IPS-11a (cell line): Measurements from ENCODE around the gene CDKN2B-AS1.

Experiments used
- H3K4me3 ChIP-seq: one replicate; pipeline ENCODE4 v1.5.1; 2013; ENCODE audit warnings: low read depth, low read length, control low read depth

The CDKN2B-AS1 gene

GRCh38 chr9:22005021-22005701, 10.6 kb downstream of the CDKN2B-AS1 start:
- peak overlapping the region; percentile 28 for H3K4me3 ChIP-seq

- peak overlapping the region; percentile 28 for H3K4me3 ChIP-seq
Observed at GRCh38 chr9:22005702-22006606, 11.4 kb downstream of the CDKN2B-AS1 start.

GRCh38 chr9:22008384-22008716, 13.8 kb downstream of the CDKN2B-AS1 start:
- peak overlapping the region; percentile 47 for H3K4me3 ChIP-seq

- peak within 1 kb of the TSS; percentile 47 for H3K4me3 ChIP-seq
Observed at GRCh38 chr9:22008717-22009505, 14.3 kb downstream of the CDKN2B-AS1 start, which contains the start of gene CDKN2B. Gene CDKN2B, minus strand, starts transcription at chr9:22009305. Its CDS starts 352 bp downstream, at chr9:22008953.

- peak overlapping the region; percentile 47 for H3K4me3 ChIP-seq
Observed at GRCh38 chr9:22009506-22009867, 14.9 kb downstream of the CDKN2B-AS1 start.

GRCh38 chr9:22010866-22011625, 16.5 kb downstream of the CDKN2B-AS1 start:
- no peak overlapping the region for H3K4me3 ChIP-seq

GRCh38 chr9:22022396-22022795, 27.8 kb downstream of the CDKN2B-AS1 start:
- H3K4me3 ChIP-seq, result no peak overlapping the region

GRCh38 chr9:22026696-22027095, 32.1 kb downstream of the CDKN2B-AS1 start:
- H3K4me3 ChIP-seq, result no peak overlapping the region

GRCh38 chr9:22028394-22028793, 33.8 kb downstream of the CDKN2B-AS1 start:
- no peak overlapping the region for H3K4me3 ChIP-seq

GRCh38 chr9:22029231-22029630, 34.6 kb downstream of the CDKN2B-AS1 start:
- no peak overlapping the region for H3K4me3 ChIP-seq

- H3K4me3 ChIP-seq, result no peak overlapping the region
Observed at GRCh38 chr9:22030101-22030598, 35.6 kb downstream of the CDKN2B-AS1 start.

GRCh38 chr9:22031655-22032411, 37.2 kb downstream of the CDKN2B-AS1 start:
- H3K4me3 ChIP-seq, result no peak overlapping the region

GRCh38 chr9:22033012-22033630, 38.5 kb downstream of the CDKN2B-AS1 start:
- no peak overlapping the region for H3K4me3 ChIP-seq

- H3K4me3 ChIP-seq, result no peak overlapping the region
Observed at GRCh38 chr9:22035591-22036011, 41.0 kb downstream of the CDKN2B-AS1 start.

- H3K4me3 ChIP-seq, result no peak overlapping the region
Observed at GRCh38 chr9:22036866-22037626, 42.5 kb downstream of the CDKN2B-AS1 start.

GRCh38 chr9:22037954-22038690, 43.5 kb downstream of the CDKN2B-AS1 start:
- no peak overlapping the region for H3K4me3 ChIP-seq

- H3K4me3 ChIP-seq, result no peak overlapping the region
Observed at GRCh38 chr9:22039258-22039657, 44.7 kb downstream of the CDKN2B-AS1 start.

GRCh38 chr9:22040760-22041159, 46.2 kb downstream of the CDKN2B-AS1 start:
- no peak overlapping the region for H3K4me3 ChIP-seq
